MCF 10A (cell line): ENCODE data around the gene FUNDC2. TPM values are rescaled to one million over a fixed set of nuclear protein-coding genes. Genes with fewer than 3 reads are reported as not detected.

Experiments
- BruUV-seq: library from RNA; stranded (reverse); fragments of 400-500 nt; replicated peaks from 2 replicates; lab custom pipeline; 2021; lab: Mats Ljungman, UMichigan
- CTCF ChIA-PET: fragments of 300-600 bp; sonication (Branson Sonifier 250); formaldehyde crosslinking; extraction: SDS; loops from one replicate; lab custom pipeline; 2021; ENCODE audit warnings: antibody characterized with exemption, inconsistent platforms; lab: Yijun Ruan, JAX
- POLR2A ChIA-PET: fragments of 300-600, 350-650 bp; sonication (Branson Sonifier 250); formaldehyde crosslinking; extraction: SDS; loops from one replicate; lab custom pipeline; 2020; ENCODE audit warnings: antibody characterized with exemption, inconsistent platforms; lab: Yijun Ruan, JAX
- DNase-seq: peaks from one replicate; pipeline ENCODE4 v3.0.0-alpha.2; 2018; ENCODE audit not compliant: unreplicated experiment
- H3K27ac Mint-ChIP-seq: one replicate; pipeline ENCODE4 v1.8.0; 2022; ENCODE audit warnings: mild to moderate bottlenecking, low read depth, mixed read lengths; ENCODE audit not compliant: unreplicated experiment
- H3K27me3 Mint-ChIP-seq: one replicate; pipeline ENCODE4 v1.8.0; 2022; ENCODE audit warnings: mixed read lengths; ENCODE audit not compliant: insufficient read depth, unreplicated experiment
- H3K36me3 Mint-ChIP-seq: one replicate; pipeline ENCODE4 v1.8.0; 2022; ENCODE audit warnings: mild to moderate bottlenecking, moderate library complexity, mixed read lengths; ENCODE audit not compliant: insufficient read depth, unreplicated experiment
- H3K4me1 Mint-ChIP-seq: one replicate; pipeline ENCODE4 v1.8.0; 2022; ENCODE audit warnings: mixed read lengths; ENCODE audit not compliant: insufficient read depth, unreplicated experiment
- H3K4me3 Mint-ChIP-seq: one replicate; pipeline ENCODE4 v1.8.0; 2022; ENCODE audit warnings: mild to moderate bottlenecking, moderate library complexity, mixed read lengths; ENCODE audit not compliant: unreplicated experiment
- H3K9me3 Mint-ChIP-seq: one replicate; pipeline ENCODE4 v1.8.0; 2022; ENCODE audit warnings: mixed read lengths; ENCODE audit not compliant: unreplicated experiment
- intact Hi-C: fragments of 100-400 bp; cut with micrococcal nuclease; formaldehyde crosslinking; loops from 2 replicates; pipeline ENCODE4 v1.14.1; 2022
- total RNA-seq: library from RNA; stranded (reverse); gene quantifications from 2 replicates; pipeline ENCODE4 v1.2.3, GENCODE V29; 2022
- TF ChIP-seq, protein P1 (sequence below): fragments of 200-600 bp; IDR thresholded peaks from one replicate; pipeline ENCODE4 v1.8.0; 2022; ENCODE audit warnings: antibody characterized with exemption, mild to moderate bottlenecking; ENCODE audit not compliant: unreplicated experiment

Gene FUNDC2
- total RNA-seq, 1 experiment from 2014 or later, result 54.8 TPM

GRCh38 chrX:155086202-155086840, 59.7 kb downstream of the FUNDC2 start:
- ChIA-PET CTCF (interaction anchor here (0.6 to 3.3 kb wide), 18 partner anchors 8 to 547 kb away, joined by 3 to 25 read pairs (median 4); no protein-coding TSS in a partner anchor), POLR2A (interaction anchor here (0.6 kb wide), 3 partner anchors 11 to 41 kb away, joined by 3 to 4 read pairs (median 3); no protein-coding TSS in a partner anchor)
- Mint-ChIP-seq H3K27ac (no peak overlapping the region), H3K4me3 (no peak overlapping the region), H3K27me3 (peaks cover 40% of the 10 kb centered on the region), H3K4me1 (no peaks in the 10 kb centered on the region), H3K36me3 (peaks cover 42% of the 10 kb centered on the region), H3K9me3 (no peaks in the 10 kb centered on the region)
- DNase-seq, result peak; percentile 62
- TF ChIP-seq, protein P1, sequence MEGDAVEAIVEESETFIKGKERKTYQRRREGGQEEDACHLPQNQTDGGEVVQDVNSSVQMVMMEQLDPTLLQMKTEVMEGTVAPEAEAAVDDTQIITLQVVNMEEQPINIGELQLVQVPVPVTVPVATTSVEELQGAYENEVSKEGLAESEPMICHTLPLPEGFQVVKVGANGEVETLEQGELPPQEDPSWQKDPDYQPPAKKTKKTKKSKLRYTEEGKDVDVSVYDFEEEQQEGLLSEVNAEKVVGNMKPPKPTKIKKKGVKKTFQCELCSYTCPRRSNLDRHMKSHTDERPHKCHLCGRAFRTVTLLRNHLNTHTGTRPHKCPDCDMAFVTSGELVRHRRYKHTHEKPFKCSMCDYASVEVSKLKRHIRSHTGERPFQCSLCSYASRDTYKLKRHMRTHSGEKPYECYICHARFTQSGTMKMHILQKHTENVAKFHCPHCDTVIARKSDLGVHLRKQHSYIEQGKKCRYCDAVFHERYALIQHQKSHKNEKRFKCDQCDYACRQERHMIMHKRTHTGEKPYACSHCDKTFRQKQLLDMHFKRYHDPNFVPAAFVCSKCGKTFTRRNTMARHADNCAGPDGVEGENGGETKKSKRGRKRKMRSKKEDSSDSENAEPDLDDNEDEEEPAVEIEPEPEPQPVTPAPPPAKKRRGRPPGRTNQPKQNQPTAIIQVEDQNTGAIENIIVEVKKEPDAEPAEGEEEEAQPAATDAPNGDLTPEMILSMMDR, result peak; percentile 61
- BruUV-seq, result no TSS peak
- intact Hi-C loops, result loop anchor here (1.0 to 5.0 kb wide), 2 partner anchors 105 to 169 kb away; no protein-coding TSS in a partner anchor

DNA sequence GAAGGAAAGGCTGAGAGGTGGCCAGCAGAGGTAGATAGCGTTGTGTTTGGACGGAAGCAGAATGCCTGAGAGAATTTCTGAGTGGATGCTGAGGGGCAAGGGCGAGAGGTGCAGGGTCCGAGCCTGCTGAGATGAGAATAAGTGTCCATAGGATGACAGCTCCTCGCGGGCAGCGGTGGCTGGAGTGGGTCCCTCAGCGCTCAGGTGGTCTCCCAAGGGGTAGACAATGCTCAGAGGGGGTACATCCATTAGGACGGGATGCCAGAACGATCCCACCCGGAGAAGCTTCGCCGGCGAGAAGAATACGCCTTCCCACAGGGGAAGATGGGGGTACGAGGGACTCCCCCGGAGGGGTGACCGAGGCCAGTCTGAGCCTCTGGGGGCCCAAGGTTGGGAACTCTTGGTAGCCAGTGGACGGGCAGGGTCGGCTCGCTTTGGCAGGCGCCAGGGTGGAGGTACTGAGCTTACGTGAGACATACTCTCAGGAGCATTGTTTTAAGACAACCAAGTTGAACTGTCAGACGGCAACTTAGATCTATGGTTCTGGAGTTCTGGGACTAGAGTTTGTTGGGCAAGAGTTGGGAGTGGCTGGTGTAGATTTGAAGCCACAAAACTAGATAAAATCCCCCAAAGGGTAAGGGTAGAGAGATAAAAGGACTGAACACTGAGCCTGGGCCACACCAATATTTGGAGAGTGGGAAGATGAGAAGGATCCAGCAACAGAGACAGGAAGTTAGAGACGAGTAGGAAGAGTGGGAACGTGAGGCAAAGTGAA, 60.5 kb downstream of the FUNDC2 start:
- DNase-seq, result no peak
- no peaks in the 10 kb centered on the region for H3K9me3 Mint-ChIP-seq
- intact Hi-C loops, result loop anchor here (1.0 to 5.0 kb wide), 2 partner anchors 106 to 170 kb away; no protein-coding TSS in a partner anchor
- no peak overlapping the region for H3K27ac Mint-ChIP-seq
- POLR2A ChIA-PET, result interaction anchor here (0.6 kb wide), 1 partner anchor 11 kb away, joined by 3 read pairs; no protein-coding TSS in a partner anchor
- peaks cover 38% of the 10 kb centered on the region for H3K36me3 Mint-ChIP-seq
- CTCF ChIA-PET, result interaction anchor here (0.6 to 3.3 kb wide), 14 partner anchors 11 to 170 kb away, joined by 3 to 25 read pairs (median 6); no protein-coding TSS in a partner anchor
- H3K27me3 Mint-ChIP-seq, result peaks cover 39% of the 10 kb centered on the region
- TF ChIP-seq, protein P1, result no peak
- no TSS peak for BruUV-seq
- H3K4me3 Mint-ChIP-seq, result no peak overlapping the region
- H3K4me1 Mint-ChIP-seq, result no peaks in the 10 kb centered on the region

DNA sequence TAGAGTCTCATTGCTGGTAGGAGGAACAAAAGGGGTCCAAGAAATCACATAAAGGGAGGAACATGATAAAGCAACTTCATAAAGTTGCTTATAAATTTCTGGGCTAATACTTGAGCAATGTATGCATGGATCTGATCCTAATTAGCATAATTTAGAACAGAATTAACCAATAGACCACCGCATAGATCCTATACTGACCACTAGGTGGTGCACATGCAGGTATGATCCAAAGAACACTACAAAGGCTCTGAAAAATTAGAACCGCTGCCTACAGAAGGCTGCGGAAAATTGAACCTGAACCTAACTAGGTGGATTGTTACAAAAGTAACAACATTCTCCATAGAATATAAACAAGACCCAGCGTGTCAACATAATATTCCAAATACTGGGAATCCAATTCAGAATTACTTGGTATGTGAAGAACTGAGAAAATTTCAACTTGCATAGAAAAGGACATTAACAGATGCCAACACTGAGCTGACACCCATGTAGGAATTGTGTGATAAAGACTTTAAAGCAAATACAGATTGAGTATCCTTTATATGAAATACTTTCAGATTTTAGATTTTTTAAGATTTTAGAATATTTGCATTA, 67.9 kb downstream of the FUNDC2 start:
- no TSS peak for BruUV-seq
- intact Hi-C loops, result loop anchor here (1.0 to 5.0 kb wide), 5 partner anchors 43 to 726 kb away; partner anchors contain the start of gene VBP1
- H3K36me3 Mint-ChIP-seq, result peaks cover 37% of the 10 kb centered on the region

More for the DNA sequence above, 67.9 kb downstream of the FUNDC2 start:
- no peaks in the 10 kb centered on the region for H3K4me1 Mint-ChIP-seq
- ChIA-PET CTCF (interaction anchor here (0.6 to 4.5 kb wide), 33 partner anchors 9 to 1082 kb away, joined by 3 to 33 read pairs (median 4); partner anchors contain the start of genes FUNDC2 and VBP1), POLR2A (interaction anchor here (0.9 to 2.6 kb wide), 2 partner anchors 13 to 123 kb away, joined by 3 to 6 read pairs; no protein-coding TSS in a partner anchor)
- peaks cover 14% of the 10 kb centered on the region for H3K27me3 Mint-ChIP-seq
- no peak overlapping the region for H3K4me3 Mint-ChIP-seq
- DNase-seq, result peak; percentile 66
- no peak overlapping the region for H3K27ac Mint-ChIP-seq
- no peaks in the 10 kb centered on the region for H3K9me3 Mint-ChIP-seq
- TF ChIP-seq, protein P1, result peak; percentile 57
